IPS DF 4.7 (cell line): ENCODE results near the gene ZFHX3.

ENCODE experiments used
- DNase-seq: peaks from one replicate; pipeline ENCODE4 v3.0.0-alpha.2; 2013; ENCODE audit warnings: low spot score; ENCODE audit errors: extremely low read depth

The ZFHX3 gene

DNA sequence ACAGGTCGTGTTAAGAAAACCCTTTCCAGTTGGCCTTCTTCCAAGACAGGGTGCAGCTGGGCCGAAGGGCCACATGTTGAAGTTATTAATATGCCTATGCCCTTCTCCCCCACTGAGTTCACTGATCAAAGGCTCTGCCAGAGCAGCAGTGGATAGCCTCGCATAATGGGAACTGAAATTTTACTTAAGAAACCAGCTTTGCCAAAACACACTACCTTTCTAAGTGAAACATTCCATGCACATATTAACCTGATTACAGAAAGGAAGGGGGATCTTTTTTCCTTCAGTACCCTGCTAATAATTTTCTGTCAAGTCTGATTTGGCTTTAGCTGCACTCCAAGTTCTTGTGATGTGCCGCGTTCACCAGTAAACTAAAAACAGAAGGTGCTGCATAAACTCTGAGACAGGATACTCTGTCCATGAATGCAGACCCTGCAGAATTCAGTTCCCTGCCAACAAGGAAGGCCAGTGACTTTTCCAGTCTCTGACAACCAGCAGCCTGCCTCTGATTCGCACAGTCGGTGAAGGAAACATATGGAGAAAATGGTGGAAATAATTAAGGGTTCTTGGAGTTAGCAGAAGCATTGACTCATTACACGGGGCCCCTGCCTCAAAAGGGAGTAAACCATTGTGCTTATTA lies 283.8 kb downstream of the ZFHX3 start:
- no peak for DNase-seq

DNA sequence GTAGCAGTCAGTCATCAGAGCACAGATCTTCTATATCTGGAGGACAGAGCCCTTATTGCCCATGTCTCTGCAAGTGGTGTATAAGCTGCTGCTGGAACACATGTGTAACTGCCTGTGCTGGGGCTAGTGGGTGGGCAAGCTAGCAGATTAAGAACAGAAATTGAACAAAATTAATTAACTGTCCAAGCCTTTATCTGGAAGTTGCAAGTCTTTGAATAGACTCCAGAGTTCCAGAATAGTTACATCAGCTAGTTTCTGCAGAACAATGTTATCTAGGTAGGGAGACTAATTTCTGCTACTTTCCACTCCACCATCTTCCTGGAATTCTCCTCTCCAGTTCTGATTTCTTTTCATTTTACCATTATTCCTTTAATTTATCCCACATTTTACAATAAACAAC lies 287.3 kb downstream of the ZFHX3 start:
- DNase-seq, result no peak

DNA sequence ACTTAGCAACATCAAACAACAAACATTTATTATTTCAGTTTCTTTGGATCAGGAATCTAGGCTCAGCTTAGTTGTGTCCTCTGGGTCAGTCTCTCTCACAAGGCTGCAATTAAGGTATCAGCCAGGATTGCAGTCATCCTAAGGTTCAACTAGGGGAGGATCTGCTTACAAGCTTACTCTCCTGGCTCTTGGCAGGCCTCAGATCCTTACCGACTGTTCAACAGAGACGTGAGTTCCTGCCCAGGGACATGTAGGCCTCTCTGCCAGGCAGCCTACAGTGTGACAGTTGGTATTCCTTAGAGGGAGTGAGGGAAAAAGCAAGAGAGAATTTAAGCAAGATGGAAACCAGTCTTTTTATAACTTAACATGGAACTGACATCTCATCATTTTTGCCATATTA lies 294.0 kb downstream of the ZFHX3 start:
- no peak for DNase-seq

DNA sequence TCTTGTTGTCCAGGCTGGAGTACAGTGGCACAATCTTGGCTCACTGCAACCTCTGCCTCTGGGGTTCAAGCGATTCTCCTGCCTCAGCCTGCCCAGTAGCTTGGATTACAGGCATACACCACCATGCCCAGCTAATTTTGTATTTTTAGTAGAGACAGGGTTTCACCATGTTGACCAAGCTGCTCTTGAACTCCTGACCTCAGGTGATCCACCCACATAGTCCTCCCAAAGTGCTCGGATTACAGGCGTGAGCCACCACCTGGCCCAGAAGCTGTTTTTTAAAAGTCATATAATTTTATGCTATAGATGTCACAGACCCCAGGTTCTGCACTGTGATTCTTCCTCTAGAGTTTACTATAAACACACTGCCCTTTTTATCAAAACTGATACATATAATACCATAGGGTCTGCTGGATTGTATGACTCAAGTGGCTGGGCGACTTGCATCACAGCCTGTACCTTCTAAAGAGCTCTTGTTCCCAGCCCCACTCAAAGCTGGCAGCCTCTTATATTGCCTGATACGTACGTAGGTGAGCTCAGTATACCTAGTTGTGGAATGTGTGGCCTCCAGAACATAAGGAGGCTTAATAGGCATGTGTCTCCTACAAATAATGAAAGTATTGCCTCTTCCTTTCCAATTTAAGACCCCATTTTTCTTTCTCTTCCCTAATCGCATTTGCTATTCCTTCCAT lies 295.8 kb downstream of the ZFHX3 start:
- no peak for DNase-seq

DNA sequence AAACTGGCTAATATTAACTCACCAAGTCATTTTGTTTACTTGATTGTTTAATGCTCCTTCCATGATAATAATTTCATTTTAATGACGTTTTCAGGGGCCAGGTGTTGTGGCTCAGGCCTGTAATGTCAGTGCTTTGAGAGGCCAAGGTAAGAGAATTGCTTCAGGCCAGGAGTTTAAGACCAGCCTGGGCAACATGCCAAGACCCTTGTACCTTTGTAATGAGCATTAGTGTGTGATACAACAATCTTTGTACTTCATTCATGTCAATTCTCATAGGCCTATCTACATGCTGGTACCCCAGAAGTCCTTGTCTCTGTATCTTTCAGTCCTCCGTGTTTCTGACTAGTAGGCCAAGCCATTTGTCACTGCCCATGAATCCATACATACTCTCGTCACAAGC lies 296.9 kb downstream of the ZFHX3 start:
- DNase-seq, result no peak

DNA sequence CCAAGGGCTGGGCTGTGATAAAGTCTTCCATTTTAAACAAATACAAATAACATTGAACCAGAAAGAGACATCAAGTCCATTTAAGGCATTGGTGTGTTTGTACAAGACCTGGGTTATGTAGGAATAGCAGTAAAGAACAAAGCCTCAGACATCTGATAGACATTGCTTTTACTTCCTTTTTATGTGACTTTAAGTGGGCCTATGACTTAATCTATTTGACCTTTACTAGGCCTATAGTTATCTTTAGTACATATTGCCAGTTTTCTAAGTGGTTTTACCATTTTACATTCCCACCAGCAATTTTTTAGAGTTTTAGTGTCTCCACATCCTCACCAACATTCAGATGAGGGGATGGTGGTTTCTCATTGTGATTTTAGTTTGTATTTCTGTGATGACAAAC lies 298.8 kb downstream of the ZFHX3 start:
- no peak for DNase-seq

DNA sequence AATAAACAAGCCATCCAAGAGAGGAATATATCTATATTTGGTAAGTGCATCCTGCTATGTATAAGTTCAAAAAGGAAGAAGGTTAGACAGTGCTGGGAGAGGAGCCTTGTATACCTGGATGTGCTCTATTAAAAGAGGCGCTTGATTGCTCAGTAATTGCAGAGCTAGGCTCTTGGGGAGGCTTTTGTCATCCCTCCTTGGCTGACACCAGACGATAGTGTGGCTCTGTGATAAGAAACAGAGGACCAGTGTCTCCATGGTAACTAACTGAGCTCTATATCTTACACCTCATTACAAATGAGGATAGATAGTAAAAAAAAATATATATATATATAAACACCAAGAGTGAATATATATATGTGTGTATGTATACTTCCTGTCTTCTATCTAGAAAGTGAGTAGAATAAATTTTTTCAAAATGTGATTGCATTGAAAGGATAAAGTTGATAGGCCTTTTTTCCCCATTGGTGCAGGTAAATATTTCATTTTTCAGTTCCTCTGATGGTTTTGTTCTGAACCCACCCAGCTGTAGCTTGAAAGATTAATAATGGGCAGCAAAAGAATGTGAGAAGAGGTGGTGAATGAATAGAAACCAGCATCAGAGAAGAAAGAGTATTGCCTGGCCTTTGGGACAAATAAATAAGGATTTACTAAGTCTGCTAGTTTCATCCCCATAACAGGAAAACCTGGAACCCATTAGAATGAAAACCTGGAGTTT lies 303.7 kb downstream of the ZFHX3 start:
- DNase-seq, result no peak

DNA sequence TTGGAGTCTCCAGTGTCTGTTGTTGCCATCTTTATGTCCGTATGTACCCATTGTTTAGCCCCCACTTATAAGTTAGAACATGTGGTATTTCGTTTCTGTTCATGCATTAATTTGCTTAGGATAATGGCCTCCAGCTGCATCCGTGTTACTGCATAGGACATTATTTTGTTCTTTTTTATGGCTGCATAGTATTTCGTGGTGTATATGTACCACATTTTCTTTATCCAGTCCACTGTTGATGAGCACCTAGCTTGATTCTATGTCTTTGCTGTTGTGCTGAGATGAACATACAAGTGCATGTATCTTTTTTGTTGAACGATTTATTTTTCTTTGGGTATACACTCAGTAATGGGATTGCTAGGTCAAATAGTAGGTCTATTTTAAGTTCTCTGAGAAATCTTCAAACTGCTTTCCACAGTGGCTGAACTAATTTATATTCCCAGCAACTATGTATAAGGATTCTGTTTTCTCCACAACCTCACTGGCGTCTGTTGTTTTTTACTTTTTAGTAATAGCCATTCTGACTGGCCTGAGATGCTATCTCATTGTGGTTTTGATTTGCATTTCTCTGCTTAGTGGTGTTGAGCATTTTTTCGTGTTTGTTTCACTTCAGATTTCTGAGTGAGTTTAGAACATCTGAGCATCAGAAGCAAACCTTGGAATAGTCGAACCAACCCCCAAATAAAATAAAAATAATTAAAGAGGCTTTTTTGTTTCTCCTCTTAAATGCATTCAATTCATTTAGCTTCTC lies 304.7 kb downstream of the ZFHX3 start:
- DNase-seq, result no peak

DNA sequence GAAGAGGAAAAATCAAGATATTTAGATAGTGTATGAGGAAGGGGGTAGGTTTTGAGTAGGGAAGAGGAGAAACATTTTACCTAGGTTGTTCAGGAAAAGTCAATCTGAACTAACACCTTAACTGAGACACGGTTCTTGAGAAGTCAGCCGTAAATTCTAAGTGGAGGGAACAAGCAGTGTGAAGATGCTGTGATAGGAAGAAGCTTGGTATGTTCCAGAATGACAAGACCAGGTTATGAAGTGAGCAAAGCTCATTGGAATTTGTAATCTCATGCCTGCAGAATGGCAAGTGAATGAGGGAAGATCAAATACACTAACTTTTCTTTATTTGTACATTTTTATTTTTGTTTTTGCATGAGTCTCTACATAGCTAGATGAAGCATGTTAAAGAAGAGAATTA lies 307.6 kb downstream of the ZFHX3 start:
- no peak for DNase-seq

DNA sequence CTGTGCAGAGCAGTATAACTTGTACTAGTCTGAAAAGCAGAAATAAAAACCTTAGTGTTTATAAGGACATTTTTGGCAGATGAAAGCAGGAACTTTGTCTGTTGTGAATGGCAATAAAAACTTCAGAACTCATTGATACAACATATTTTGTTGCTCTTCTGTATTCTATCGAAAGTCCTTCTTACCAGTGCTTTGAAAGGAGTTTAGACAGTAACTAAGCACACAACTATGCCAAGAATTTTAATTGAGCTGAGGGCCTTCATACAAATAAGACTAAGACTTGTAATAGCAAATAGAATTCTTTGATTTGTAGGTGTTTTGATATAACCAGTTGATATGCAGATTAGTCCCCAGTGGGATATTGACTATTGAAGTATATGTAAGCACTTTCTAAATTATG lies 308.4 kb downstream of the ZFHX3 start:
- DNase-seq, result no peak

DNA sequence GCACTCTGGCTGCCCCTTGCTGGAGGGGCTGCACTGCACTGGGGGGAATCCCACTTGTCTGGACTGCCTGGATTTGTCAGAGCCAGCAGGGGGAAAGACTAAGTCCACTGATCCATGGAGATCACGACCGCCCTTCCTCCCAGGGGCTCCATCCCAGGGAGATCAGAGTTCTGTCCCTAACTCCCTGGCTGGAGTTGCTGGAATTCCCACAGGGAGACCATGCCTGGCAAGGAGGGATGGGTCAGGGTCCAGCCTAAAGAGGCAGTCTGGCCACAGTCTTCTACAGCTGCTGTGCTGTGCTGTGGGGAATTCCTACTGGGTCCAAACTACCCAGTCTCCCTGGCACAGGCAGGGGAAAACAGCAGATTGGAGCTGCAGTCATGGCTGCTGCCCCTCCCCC lies 311.9 kb downstream of the ZFHX3 start:
- DNase-seq, result no peak
